ENCODE measurements around the gene LCN6.
"Not testable (repeated sequence)": the region's sequence is repeated elsewhere in the genome, so short reads cannot be mapped to it uniquely, and the experiment has no call there.

Gene LCN6

GRCh38 chr9:136792321-136793085, 44.2 kb upstream of the LCN6 start:
- H3K4me3 ChIP-seq (ENCODE audit: low read depth, low read length): peak overlapping the region; percentile 78
- TF ChIP-seq CTCF (IDR thresholded peaks at IDR 0.05; ENCODE audit: control insufficient read depth, extremely low read depth, insufficient read depth): no peak
- no peak for DNase-seq (ENCODE audit: low read depth)

- peak; percentile 64 for DNase-seq (ENCODE audit: low read depth)
- TF ChIP-seq CTCF (IDR thresholded peaks at IDR 0.05; ENCODE audit: control insufficient read depth, extremely low read depth, insufficient read depth): peak; percentile 81
These were observed 43.4 kb upstream of the LCN6 start for GRCh38 chr9:136791516-136792276.

DNA sequence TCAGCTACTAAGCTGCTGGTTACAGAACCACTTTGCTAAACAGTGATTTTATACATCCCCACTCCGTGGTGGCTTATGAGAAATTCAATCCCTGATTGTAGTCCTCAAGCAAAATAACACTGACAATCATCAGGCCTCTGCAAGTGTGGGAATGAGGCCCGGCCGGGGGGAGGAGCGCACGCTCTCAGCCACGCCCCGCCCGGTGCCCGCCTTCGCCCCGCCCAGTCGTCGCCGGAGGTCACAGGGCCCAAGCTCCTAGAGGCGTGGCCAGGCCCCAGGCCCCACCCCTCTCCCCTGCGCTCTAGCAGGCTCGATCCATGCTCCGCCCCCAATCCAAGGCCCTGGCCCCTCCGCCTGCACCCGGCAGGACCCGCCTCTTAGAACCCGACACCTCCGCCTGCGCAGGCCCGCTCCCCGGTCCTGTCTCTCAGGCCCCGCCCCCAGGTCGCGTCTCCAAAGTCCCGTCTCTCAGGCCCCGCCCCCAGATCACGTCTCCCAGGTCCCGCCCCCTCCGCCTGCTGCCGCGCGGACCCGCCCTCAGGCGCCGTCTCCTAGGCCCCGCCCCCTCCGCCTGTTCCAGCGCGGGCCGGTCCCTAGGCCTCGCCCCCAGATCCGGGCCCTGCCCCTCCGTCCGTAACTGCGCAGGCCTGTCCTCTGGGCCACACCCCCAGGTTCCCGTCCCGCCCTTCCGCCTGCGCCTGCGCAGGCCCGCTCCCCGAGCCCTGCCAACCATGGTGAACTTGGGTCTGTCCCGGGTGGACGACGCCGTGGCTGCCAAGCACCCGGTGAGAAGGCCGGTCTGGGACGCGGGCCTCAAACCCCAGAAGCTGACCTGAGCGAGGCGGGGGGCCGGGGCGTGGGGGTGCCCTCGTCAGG, 42.6 kb upstream of the LCN6 start, which contains the start of gene TMEM141:
Gene TMEM141 (plus strand): TSS at position 705 of the 876 bp plus-strand sequence. CDS start 27 bp downstream, at position 732.
- no peak for TF ChIP-seq CTCF (IDR thresholded peaks at IDR 0.05; ENCODE audit: control insufficient read depth, extremely low read depth, insufficient read depth)
- peak; percentile 95 for DNase-seq (ENCODE audit: low read depth)
- peak within 1 kb of the TSS; percentile 78 for H3K4me3 ChIP-seq (ENCODE audit: low read depth, low read length)

More at GRCh38 chr9:136791516-136792276, 43.4 kb upstream of the LCN6 start:
- peak overlapping the region; percentile 78 for H3K4me3 ChIP-seq (ENCODE audit: low read depth, low read length)

- no peak for DNase-seq (ENCODE audit: low read depth)
- no peak for TF ChIP-seq CTCF (IDR thresholded peaks at IDR 0.05; ENCODE audit: control insufficient read depth, extremely low read depth, insufficient read depth)
- no peak overlapping the region for H3K4me3 ChIP-seq (ENCODE audit: low read depth, low read length)
These were observed 41.2 kb upstream of the LCN6 start for GRCh38 chr9:136789523-136789937.

DNA sequence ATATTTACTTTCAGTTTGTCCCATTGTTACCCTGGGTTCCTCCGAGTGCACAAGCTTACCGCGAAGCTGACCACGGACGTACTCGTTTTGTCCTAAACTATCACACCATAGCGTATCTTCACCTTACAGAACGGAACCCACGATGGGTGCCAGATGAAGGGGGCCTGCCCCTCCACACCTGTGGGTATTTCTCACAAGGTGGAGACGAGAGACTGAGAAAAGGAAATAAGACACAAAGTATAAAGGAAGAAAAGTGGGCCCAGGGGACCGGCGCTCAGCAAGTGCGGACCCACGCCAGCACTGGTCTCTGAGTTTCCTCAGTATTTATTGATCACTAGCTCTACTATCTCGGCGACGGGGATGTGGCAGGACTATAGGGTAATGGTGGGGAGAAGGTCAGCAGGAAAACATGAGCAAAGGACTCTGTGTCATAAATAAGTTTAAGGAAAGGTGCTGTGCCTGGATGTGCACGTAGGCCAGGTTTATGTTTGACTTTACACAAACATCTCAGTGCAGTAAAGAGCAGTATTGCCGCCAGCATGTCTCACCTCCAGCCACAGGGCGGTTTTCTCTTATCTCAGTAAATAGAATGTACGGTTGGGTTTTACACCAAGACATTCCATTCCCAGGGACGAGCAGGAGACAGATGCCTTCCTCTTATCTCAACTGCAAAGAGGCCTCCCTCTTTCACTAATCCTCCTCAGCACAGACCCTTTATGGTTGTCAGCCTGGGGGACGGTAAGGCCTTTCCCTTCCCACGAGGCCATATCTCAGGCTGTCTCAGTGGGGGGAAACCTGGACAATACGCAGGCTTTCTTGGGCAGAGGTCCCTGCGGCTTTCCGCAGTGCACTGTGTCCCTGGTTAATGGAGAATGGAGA, 40.6 kb upstream of the LCN6 start:
- not testable (repeated sequence) for DNase-seq (ENCODE audit: low read depth)
- peak overlapping the region; percentile 31 for H3K4me3 ChIP-seq (ENCODE audit: low read depth, low read length)

- H3K4me3 ChIP-seq (ENCODE audit: low read depth, low read length): peak overlapping the region; percentile 31; the same call in 1 of the 2 replicates
- DNase-seq (ENCODE audit: low read depth): no peak
- TF ChIP-seq CTCF (IDR thresholded peaks at IDR 0.05; ENCODE audit: control insufficient read depth, extremely low read depth, insufficient read depth): peak; percentile 85
These were observed 39.5 kb upstream of the LCN6 start for GRCh38 chr9:136787690-136788400.

DNA sequence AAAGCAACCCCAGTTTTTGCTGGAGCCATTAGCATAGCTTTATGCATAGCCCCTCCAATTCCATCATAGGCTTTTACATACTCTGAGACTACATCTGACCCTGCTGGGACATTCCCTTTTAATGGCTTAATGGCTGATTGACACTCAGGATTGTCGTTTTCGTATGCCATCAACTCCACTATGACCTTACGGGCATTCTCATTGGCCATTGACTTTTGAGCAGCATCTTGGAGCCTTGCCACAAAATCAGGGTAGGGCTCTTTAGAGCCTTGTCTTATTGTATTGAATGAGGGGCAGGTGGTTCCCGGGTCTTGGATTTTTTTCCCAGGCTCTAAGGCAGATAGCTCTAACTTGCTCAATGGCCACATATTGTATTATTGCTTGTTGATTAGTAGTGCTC, 38.7 kb upstream of the LCN6 start:
- not testable (repeated sequence) for DNase-seq (ENCODE audit: low read depth); H3K4me3 ChIP-seq (ENCODE audit: low read depth, low read length)
